Hematopoietic multipotent progenitor cell treated with erythropoietin and hydrocortisone succinate and interleukin-3 and kit ligand, for 4 days (in vitro differentiated cells): ENCODE results near the gene CYP4V2.

ENCODE experiments used
- DNase-seq: peaks from one replicate; pipeline ENCODE4 v3.0.0-alpha.2; 2015

The CYP4V2 gene

DNA sequence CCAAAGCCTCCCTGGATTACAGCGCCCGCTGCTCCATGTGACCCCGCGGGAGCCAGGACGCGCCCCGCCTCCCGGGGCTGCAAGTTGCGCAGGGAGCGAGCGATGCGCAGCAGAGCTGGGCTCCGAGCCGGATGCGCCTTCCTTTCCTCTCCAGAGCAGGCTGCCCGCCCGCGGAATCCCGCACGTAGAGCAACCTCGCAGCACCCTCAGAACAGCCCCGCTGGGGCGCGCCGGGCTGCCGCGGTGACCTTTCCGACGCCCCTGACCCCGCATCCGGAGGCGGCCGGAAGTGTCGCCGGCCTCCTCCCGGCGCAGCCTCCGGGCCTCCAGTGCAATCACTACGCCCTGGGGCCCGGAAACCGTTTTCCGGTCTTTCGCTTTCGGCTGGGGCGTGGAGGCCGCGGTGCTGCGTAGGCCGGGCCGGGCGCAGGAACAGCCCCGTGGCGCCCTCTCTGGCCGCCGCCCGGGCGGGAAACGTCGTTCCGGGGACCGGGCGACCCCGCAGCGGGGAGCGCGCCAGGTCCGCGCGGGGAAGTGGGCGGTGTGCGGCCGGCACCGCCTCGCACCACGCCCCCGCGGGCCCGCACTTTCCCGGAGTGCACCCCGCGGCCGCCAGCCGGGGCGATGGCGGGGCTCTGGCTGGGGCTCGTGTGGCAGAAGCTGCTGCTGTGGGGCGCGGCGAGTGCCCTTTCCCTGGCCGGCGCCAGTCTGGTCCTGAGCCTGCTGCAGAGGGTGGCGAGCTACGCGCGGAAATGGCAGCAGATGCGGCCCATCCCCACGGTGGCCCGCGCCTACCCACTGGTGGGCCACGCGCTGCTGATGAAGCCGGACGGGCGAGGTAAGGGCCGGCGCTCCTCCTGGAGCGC, at the start of gene CYP4V2:
CYP4V2 (plus strand) TSS at position 368 of the 866 bp plus-strand sequence; CDS start at position 625, 257 bp downstream.
- DNase-seq: peak; percentile 95

DNA sequence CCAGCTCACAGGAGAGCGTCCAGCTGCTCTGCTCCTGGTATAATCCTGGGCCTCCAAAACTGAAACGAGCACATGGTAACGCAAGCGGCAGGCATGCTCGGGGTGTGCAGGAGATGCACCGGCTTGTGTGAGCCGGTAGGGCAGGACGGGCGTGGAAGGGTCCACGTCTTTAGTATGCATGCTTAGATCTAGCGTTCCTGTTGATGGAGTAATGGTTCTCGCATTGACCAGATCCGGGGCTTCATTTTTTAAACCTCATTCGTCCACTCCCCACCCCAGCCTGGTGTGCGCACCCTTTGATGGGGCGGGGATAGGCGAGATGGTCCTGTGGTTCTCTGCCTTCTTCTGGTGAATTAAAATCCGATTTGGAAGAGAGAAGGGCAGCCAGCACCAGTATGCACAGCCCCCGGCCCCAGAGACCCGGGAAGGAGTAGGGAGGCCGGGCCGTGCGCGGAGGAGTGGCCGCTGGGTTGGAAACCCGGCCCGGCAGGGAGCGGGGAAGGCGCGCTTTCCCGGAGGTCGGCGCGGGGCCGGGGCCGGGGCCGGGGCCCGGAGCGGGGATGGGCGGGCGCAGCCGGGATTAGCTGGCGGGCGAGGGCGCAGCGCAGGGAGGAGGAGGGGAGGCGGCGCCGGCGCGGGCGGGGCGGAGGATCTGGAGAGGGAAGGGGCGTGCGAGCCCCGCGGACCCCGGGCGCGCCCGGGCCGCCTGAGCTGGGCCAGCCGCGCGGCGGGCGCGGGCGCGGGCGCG, 47.0 kb upstream of the CYP4V2 start:
- peak; percentile 49 for DNase-seq

DNA sequence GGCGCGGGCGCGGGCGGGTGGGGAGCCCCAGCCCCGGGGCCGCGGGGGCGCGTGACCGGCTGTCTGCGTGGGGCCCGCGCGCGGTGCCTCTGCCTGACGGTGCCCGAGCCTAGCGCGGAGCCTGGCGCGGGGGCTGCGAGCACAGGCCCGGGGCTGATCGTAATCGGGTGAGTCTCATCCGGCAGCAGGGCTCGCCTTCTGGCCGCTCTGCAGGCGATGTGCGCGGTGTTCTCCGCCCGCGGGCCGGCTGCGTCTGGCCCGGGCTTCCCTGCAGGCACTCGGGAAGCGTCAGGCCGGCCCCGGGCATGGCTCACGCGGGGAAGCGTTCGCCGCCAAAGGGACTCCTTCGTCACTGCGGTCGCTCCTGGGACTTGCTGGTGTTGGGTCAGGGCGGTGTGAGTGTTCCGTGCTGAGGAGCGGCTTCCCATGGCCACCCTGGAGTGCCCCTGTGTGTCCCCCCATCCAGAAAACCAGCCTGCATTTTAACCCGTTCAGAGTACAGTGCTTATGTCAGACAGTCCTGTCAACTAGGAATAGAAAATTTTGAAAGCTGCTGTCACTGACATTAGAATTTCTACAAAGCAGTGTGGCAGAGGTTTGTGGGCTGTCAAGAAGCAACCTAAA, 46.3 kb upstream of the CYP4V2 start:
- DNase-seq: peak; percentile 67

DNA sequence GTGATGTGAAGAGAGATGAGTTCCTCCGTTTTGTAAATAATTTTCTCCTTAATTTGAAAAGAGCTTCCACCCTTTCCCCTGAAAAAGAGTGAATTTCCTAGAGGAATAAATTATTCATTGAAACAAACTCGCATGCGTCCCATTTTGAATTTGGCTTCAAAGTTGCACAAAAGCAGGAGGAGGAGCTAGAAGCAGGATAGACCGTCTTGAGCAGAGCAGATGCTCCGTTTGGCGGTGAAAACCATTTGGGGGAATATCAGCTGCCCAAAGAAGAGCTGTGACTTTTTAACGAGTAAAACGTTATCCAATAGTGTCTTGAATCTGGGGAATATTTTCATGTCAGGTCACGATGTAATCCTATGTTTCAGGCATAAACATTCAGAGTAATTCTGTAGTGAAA, 44.9 kb upstream of the CYP4V2 start:
- DNase-seq: no peak

DNA sequence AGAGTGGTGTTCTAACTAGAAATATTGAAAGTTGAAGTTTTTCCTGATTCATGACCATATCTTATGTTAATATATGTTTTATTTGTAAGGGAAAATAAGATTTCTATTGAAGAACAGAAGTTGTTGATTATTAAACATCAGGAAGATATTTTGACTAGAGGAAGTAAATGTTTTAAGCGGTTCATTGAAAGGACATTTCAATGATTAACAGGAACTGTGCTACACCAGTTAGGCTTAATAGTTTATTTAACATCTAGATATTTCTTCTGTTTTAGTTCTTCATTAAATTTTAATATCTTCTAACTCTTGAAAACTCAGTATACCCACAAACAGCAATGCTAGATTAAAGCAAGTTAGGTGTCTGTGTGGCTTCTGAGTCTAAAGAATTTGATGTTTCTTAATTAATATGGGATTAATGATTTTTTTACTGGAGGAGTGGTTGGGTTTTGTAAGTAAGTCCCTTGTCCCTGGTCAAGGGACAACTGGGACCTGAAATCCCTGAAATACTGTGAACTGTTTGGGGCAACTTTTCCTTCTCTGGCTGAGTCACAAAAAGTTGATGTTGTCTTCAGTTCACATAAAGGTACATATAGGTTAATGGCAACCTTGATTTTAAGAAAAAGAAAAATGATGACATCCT, 42.9 kb upstream of the CYP4V2 start:
- no peak for DNase-seq

DNA sequence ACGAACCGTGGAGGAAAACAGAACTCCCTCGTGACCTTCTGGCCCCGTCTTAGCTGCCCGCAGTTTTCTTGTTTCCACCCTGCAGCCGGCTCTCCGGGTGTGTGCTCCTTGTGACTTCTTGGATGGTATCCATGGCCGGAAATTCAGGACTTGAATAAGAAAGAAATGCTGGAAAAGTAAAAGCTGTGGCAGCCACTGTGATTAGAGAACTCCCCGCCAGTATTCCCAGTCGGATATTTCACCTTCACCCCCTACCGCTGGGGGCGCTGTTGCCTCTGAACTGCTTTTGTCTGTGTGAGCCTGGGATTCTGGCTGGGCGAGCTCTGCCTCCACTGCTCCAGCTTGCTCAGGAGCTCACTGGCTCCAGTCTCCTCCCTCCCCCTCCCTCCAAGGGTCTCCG, 41.5 kb upstream of the CYP4V2 start:
- no peak for DNase-seq

DNA sequence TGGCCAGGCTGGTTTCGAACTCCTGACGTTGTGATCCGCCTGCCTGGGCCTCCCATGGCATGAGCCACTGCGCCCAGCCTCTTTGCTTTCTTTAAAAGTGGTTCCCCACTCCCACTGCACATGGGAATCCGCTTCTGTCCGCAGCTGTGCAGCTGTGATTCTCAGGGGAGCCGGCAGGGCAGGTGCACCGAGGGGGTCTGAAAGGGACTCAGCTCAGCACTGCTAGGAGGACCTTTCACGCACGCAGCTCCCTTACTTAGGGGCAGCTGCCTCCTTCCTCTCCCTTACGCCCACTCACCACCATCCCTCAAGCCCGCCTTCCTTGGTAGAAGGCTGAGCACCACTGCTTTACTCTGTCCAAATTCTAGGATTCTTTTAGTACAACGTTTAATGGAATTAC, 40.4 kb upstream of the CYP4V2 start:
- DNase-seq: no peak

DNA sequence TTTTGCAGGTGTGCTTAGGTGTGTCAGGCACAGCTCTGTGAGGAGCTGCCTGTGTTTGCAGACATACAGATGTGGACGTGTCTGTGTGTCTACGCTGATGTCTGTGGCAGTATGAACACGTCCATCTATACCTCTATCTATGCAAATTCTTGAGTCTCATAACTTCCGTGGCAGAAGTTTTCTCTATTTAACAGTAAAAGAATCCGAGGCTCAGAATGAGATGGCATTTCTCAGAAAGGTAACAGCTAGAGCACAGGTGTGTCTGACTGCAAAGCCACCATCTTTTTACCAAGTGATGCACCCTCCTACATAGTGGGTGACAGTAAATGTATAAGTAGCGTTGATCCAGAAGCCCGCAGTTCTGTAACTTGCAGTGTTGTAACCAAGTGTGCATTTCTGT, 39.9 kb upstream of the CYP4V2 start:
- no peak for DNase-seq

DNA sequence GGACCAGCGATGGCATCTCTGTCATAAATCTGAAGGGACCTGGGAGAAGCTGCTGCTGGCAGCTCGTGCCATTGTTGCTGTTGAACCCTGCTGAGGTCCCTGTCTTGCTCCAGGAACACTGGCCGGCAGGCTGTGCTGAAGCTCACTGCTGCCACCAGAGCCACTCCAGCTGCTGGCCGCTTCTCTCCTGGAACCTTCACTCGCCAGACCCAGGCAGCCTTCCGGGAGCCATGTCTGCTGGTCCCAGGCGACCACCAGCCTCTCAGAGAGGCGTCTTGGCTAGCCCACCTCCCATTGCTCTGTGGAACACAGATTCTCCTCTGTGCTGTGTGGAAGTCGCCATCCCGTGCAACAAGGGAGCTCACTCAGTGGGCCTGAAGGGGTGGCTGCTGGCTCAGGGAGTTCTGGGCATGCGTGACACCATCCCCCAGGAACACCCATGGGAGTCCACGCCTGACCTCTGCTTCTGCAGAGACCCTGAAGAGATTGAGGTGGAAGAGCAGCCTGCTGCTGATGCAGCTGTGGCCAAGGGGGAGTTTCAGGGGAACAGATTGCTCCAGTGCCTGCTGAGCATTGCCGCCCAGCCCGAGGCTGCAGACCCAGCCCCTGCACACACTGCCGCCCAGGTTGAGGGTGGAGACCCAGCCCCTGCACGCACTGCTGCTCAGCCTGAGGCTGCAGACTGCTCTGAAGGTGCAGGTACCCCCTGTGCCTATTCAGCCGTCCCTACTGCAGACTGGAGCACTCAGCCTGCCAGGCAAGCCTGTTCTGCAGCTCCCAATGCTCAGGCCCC, 33.1 kb upstream of the CYP4V2 start:
- no peak for DNase-seq

DNA sequence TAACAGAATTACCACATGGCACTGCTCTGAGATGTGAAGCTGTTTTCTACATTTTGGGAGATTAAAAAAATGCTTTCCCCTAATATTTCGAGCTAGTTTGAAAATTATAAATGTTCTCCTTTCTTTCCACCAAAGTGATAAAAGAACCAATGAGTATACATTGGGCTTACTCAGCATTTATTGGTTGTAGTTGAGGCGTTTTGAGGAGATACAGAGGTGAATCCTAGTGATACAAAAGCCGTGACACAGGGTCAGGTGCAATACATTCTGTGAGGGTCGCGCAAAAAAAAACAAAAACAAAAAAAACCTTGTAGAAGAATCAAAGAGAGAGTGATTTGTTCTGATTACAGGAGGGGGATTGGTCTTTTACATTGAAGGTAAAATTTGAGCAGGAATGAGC, 32.4 kb upstream of the CYP4V2 start:
- no peak for DNase-seq

DNA sequence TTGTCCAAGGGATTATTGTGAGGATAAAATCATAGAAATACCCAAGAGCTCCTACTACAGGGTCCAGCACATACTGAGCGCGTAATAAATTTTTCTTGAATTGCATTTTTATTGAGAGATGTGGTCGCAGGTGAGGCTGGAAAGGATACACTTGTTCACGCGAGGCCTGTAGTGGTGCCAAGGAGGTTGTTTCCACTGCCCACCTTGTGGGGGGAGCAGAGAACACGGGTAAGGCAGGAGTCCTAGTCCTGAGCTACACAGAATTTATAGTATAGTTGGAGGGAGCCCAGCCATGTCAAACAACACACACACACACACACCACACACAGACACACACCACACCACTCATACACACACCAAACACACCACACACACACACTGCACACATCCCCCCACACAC, 31.8 kb upstream of the CYP4V2 start:
- no peak for DNase-seq

DNA sequence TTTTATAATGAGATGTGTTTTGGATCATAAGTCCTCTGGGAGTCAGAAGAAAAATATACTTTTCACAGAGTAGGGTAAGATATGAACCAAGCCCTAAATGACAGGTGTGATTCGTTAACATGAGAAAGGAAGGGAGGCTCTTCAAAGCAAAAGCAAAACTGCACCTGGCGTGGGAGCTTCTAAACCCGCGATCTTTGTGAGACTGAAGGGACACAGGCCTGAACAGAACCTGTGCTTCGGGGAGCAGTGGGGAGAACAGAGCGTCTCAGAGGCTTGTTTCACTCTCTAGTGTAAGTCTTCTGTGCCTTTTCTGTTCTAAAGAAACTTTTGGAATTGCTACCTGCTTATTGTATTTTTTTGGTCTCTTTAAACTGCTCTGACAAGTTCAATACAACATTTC, 30.2 kb upstream of the CYP4V2 start:
- no peak for DNase-seq

DNA sequence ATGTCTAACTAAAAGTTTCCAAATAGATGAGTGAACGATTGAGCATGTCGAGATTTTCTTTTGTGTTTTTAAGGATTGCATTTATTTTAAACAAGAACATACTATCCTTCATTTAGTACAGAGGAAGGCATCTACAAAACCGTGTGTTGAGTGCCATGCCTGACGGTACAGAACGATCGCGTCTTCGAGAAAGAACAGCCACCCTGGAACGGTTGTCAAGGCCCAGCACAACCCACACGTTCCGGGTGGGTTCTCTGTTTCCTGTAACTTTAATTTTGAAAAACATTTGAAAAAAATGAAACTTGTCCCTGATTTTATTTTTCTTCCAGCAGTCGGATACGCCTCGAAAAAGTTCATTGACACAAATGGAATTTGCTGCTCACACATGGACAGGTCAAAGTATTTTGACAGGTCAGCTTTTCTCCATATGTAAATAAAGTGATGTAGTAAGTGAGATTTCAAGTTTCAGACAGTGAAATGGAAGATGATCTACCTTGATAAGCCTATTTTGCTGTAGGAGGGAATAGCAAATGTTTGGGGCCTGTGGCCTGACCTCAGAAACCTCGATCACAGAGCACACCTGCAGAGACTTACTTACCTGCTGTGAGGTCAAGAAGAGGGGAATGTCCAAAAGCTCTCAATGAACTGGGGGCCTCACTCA, 24.4 kb upstream of the CYP4V2 start:
- DNase-seq: no peak

DNA sequence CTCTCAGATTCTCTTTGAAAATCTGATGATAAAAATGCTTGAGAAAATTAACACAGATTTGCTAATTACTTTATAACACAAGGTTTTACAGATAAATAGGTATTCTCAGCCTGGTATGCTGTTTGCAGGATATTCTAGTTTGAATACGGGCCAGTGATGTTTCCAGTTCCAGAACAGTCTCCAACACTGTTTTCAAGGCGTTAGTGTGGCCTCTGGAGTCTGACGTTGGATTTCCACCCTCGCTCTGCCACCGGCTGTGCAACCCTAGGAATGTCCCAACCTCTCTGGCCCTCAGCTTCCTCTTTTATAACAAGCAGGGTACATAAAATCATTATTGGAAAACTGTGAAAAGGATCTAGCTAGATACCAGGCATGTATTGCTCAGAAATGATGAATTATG, 23.8 kb upstream of the CYP4V2 start:
- no peak for DNase-seq

DNA sequence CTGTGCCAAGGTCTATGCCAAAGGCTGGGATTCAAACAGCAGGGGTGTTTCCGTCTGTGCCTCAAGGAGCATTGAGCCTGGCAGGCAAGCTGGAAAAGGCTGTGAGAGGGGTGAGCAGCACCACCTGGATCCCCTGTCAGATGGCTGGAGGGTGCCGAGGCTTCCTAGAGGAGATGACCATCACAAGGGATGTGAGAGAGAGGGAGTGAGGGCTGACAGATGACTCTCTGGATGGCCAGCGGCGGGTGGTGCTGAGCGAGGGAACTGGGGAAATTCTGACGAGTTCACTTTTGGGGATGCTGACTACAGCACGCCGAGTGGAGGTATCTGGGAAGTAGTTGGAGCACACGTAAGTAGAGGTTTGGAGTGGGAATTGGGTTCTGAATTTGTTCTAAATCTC, 22.6 kb upstream of the CYP4V2 start:
- no peak for DNase-seq

DNA sequence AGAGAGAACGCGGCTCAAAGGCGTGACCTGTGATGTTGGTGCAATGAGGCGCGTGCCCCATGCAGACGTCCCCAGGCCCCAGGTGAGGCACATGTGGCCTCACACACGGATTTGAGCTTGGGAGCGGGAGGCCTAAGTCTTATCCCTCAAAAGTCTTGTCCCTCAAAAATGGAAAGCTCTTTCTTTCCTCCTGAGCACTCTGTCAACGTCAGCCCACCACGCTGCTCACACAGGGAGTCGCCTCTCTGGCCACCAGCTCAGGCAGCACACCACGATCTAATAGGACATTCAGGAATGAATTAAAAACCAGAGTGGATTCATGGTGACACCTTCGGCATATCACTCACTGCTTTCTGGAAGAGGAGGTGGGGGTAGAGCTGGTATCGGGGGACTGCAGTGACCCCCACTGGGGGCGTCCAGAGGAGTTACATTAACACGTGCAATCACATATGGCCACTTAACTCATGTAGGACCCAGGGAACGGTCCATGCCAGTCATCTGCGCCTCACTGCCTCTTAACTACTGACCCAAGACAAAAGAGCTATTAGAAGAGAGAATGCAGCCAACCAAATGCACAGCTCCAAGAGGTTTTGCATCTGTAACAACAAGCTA, 21.9 kb upstream of the CYP4V2 start:
- DNase-seq: no peak

DNA sequence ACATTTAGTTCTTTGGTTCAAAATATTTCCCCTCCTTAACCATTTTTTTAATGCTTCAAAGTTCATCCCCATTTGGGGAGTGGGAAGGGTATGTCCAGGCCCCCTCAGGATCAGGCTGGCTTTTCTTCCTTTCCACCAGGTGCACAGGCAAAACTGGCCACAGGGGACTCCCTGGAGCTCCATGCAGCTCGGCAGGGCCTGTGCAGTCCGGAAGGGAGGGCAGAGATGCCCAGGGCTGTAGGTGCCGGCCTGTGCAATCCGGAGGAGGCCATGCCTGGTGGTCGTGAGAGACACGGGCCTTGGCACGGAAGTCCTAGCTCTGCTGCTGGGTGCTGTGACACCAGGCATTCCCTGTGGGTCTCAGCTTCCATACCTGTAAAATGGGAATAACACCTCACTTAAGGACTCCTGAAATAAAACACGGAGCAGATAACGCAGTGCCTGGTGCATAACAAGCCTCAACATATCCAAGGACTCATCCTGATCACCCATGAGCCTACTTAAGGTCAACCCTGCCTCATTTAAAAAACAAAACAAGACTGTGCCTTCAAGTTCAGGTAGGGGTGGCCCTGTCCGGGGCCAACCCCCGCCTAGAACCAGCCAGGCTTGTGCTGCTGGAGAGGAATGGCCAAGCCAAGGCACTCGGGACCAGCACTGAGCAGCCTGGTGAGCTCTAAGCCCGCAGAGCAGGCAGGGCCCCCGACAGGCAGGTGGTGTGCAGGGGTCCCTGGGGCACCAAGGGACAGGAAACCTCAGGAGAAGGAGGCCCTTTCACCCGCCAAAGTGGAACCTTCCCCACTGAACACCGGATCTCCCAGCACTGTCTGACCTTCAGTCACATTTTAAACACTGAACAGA, 21.2 kb upstream of the CYP4V2 start:
- DNase-seq: no peak

DNA sequence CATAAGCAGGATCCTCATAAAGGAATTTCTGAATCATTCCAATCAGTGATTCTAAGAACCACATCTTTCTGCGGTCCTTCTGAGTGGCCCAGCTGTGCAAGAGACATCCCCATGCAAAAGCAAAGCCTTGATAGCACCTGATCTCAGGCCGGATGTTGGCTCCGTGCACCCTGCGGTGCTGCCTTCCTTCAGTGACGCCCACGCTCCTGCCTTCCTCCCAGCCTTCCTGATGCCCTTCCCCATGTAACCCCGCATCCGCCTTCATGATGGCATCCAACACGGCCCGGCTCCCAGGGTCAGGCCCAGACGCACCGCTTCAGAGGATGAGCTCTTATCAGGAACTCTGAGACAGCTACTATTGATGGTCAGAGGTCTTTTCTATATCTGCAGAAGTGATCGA, 20.4 kb upstream of the CYP4V2 start:
- DNase-seq: no peak

DNA sequence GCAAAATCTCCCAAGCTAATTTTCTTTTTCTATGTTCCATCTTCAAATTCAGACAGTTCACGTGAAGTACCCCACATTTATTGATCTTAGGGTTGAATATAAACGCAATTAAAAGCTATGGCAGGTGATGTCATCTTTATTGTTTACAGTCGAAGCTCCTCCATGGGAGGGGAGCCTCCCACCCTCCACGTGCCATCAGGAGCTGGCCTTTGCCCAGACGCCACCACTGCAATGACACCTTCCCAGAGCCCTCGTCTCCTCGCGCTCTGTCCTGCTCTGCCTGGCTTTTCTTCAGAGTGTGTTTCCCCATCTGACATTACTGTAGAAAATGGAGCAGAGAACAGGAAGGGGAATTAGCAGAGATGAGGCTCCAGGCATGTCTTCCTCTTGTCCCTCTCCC, 18.8 kb upstream of the CYP4V2 start:
- DNase-seq: no peak

DNA sequence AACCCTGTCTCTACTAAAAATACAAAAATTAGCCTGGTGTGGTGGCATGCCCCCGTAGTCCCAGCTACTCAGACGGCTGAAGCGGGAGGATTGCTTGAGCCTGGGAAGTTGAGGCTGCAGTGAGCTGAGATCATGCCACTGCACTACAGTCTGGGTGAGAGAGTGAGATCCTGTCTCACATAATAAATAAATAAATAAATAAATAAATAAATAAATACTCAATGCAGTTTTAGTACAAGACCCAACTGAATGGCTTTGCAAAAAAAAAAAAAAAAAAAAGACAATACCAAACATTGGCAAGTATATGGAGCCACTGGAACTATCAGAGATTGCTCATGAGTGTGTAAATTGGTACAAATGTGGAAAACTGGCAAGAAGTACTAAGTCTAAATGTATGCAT, 3.3 kb upstream of the CYP4V2 start:
- DNase-seq: no peak

DNA sequence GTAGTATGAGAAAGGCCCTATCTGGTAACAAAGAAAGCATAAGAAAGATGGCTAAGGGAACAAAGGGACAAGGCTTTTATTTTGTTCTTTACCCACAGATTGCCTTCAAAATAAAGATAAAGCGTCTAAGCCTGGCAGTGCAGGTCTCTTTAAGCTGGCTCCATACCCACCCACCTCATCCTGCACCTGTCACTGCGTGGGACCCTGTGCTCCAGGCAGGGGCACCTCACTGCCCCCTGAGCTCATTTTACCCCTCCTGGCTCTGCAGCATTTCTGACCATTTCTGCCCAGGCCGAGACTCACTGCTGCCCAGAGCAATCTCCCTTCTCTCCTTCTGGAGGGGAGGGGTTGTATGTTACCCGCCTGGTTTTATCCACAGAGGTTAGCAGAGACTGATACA, 1.7 kb upstream of the CYP4V2 start:
- DNase-seq: no peak
